Eye (tissue), 1 donor: ENCODE data around the gene SCNN1A.

Experiments
- DNase-seq: peaks from one replicate; pipeline ENCODE4 v3.0.0-alpha.2; 2015

The SCNN1A gene

GRCh38 chr12:6367969-6368892 is 7.1 kb downstream of the SCNN1A start:
- no peak for DNase-seq

GRCh38 chr12:6367065-6367968 is 8.0 kb downstream of the SCNN1A start:
- no peak for DNase-seq

- no peak for DNase-seq
These were observed 11.4 kb downstream of the SCNN1A start for GRCh38 chr12:6364044-6364374.

- DNase-seq: peak; percentile 70
These were observed 11.9 kb downstream of the SCNN1A start for GRCh38 chr12:6363330-6364043.

- no peak for DNase-seq
These were observed 12.4 kb downstream of the SCNN1A start for GRCh38 chr12:6363010-6363329.

GRCh38 chr12:6362403-6362802 is 13.0 kb downstream of the SCNN1A start:
- DNase-seq: no peak

- DNase-seq: no peak
These were observed 13.5 kb downstream of the SCNN1A start for GRCh38 chr12:6361834-6362233.

GRCh38 chr12:6360578-6361490 is 14.5 kb downstream of the SCNN1A start:
- DNase-seq: no peak

GRCh38 chr12:6360080-6360571 is 15.2 kb downstream of the SCNN1A start:
- DNase-seq: no peak

- DNase-seq: no peak
These were observed 16.5 kb downstream of the SCNN1A start for GRCh38 chr12:6358881-6359280.

- no peak for DNase-seq
These were observed 19.0 kb downstream of the SCNN1A start for GRCh38 chr12:6356374-6356820.

GRCh38 chr12:6355491-6356373 is 19.6 kb downstream of the SCNN1A start:
- no peak for DNase-seq

GRCh38 chr12:6354495-6355393 is 20.6 kb downstream of the SCNN1A start:
- no peak for DNase-seq

- no peak for DNase-seq
These were observed 22.9 kb downstream of the SCNN1A start for GRCh38 chr12:6352193-6353173.

GRCh38 chr12:6351622-6352021 is 23.7 kb downstream of the SCNN1A start:
- no peak for DNase-seq

- no peak for DNase-seq
These were observed 27.7 kb downstream of the SCNN1A start for GRCh38 chr12:6347367-6348338.

- no peak for DNase-seq
These were observed 28.4 kb downstream of the SCNN1A start for GRCh38 chr12:6346942-6347341.
